ENCODE results near the gene NEUROD1.
A peak's percentile ranks its signal among the peaks of the same experiment; 100 is the strongest.

The NEUROD1 gene

GRCh38 chr2:181626671-181627070 lies 53.6 kb downstream of the NEUROD1 start:
- TF ChIP-seq CTCF (conservative IDR thresholded peaks at IDR 0.05; ENCODE audit: low read depth, low read length), result no peak
- no peak overlapping the region for H3K4me3 ChIP-seq (ENCODE audit: low read depth, low read length)
- peak; percentile 4 for DNase-seq (ENCODE audit: low read depth)
